ENCODE results near the gene PCNX2.

The PCNX2 gene

GRCh38 chr1:233246965-233247364 lies 48.6 kb downstream of the PCNX2 start:
- in situ Hi-C loops (cut with HindIII; ENCODE audit: low sequenced_read_pairs) = no loop called here
- no peak for DNase-seq (ENCODE audit: low read depth, low spot score)
- H3K4me3 ChIP-seq (ENCODE audit: low read depth, low read length) = no peak overlapping the region
- TF ChIP-seq CTCF (IDR thresholded peaks at IDR 0.05; ENCODE audit: low read depth, low read length) = no peak

GRCh38 chr1:233245191-233245765 lies 50.2 kb downstream of the PCNX2 start:
- no peak for DNase-seq (ENCODE audit: low read depth, low spot score)
- in situ Hi-C loops (cut with HindIII; ENCODE audit: low sequenced_read_pairs) = no loop called here
- no peak for TF ChIP-seq CTCF (IDR thresholded peaks at IDR 0.05; ENCODE audit: low read depth, low read length)
- H3K4me3 ChIP-seq (ENCODE audit: low read depth, low read length) = no peak overlapping the region

- no peak for DNase-seq (ENCODE audit: low read depth, low spot score)
- in situ Hi-C loops (cut with HindIII; ENCODE audit: low sequenced_read_pairs) = no loop called here
- no peak for TF ChIP-seq CTCF (IDR thresholded peaks at IDR 0.05; ENCODE audit: low read depth, low read length)
- H3K4me3 ChIP-seq (ENCODE audit: low read depth, low read length) = no peak overlapping the region
Measured at GRCh38 chr1:233244183-233244582, 51.3 kb downstream of the PCNX2 start.

- no peak overlapping the region for H3K4me3 ChIP-seq (ENCODE audit: low read depth, low read length)
- TF ChIP-seq CTCF (IDR thresholded peaks at IDR 0.05; ENCODE audit: low read depth, low read length) = no peak
- in situ Hi-C loops (cut with HindIII; ENCODE audit: low sequenced_read_pairs) = no loop called here
- no peak for DNase-seq (ENCODE audit: low read depth, low spot score)
Measured at GRCh38 chr1:233242827-233243483, 52.6 kb downstream of the PCNX2 start.

- in situ Hi-C loops (cut with HindIII; ENCODE audit: low sequenced_read_pairs) = no loop called here
- DNase-seq (ENCODE audit: low read depth, low spot score) = no peak
- H3K4me3 ChIP-seq (ENCODE audit: low read depth, low read length) = no peak overlapping the region
- TF ChIP-seq CTCF (IDR thresholded peaks at IDR 0.05; ENCODE audit: low read depth, low read length) = no peak
Measured at GRCh38 chr1:233241759-233242158, 53.8 kb downstream of the PCNX2 start.

DNA sequence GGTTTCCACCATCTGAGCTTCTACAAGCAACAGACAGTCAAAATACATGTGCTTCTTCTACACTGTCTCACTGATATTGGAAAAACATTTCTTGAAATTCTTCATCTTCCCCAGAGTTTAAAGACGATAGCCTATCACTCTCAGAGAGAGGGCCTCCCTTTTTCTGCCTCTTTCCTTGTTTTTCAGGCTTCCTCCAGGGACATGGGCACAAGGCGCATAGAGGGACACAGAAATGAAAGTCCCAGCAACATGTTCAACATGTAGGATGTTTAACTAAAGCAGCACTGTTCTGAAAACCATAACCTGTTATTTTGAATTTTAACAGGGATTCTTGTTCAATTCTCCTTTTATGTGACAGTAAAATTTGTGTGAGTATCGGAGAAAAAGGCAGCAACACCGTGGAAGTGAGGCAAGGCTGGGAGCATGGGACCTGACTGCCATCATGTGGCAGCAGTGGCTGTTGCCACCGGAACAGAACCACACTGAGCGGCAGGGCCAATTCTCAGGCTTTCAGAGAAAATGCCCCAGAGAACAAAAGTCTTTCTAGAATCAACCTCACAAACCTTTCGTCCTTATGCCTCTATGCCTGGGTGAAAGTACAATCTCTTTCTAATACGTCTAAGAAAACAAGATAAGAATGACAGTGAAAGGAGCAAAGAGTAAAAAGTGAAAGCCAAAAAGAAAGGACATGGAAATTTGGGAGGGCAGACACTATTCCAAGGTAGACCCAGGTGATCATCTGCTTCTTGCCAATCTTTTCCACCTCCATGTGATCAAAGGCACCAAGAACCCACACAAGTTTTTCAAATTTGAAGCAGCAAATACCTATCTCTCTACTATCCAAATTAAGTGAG lies 54.5 kb downstream of the PCNX2 start:
- TF ChIP-seq CTCF (IDR thresholded peaks at IDR 0.05; ENCODE audit: low read depth, low read length) = peak; percentile 91
- no peak overlapping the region for H3K4me3 ChIP-seq (ENCODE audit: low read depth, low read length)
- in situ Hi-C loops (cut with HindIII; ENCODE audit: low sequenced_read_pairs) = no loop called here
- DNase-seq (ENCODE audit: low read depth, low spot score) = peak; percentile 53
